Renal cortical epithelial cell (primary cell): ENCODE data around the gene MAPK12. TPM values are rescaled to one million over a fixed set of nuclear protein-coding genes. Genes with fewer than 3 reads are reported as not detected.

Experiments used
- DNase-seq: peaks from one replicate; pipeline ENCODE4 v3.0.0-alpha.2; 2011; ENCODE audit warnings: low read depth
- total RNA-seq: library from RNA; depleted of rRNA; stranded (reverse); fragments of >200 nt; gene quantifications from 2 replicates; pipeline ENCODE4 v1.2.3, GENCODE V29; 2014

MAPK12 gene
- total RNA-seq, 1 donor from 2014 or later, result 22.0 TPM

- no peak for DNase-seq
Measured at GRCh38 chr22:50232481-50233151, 28.9 kb downstream of the MAPK12 start.

GRCh38 chr22:50229370-50229769, 32.1 kb downstream of the MAPK12 start:
- no peak for DNase-seq

GRCh38 chr22:50228366-50228765, 33.1 kb downstream of the MAPK12 start:
- no peak for DNase-seq

GRCh38 chr22:50227579-50228215, 33.8 kb downstream of the MAPK12 start:
- DNase-seq, result no peak

- DNase-seq, result no peak
Measured at GRCh38 chr22:50226875-50227165, 34.7 kb downstream of the MAPK12 start.

GRCh38 chr22:50226063-50226874, 35.2 kb downstream of the MAPK12 start:
- no peak for DNase-seq

GRCh38 chr22:50225200-50225969, 36.1 kb downstream of the MAPK12 start:
- no peak for DNase-seq

GRCh38 chr22:50224071-50224470, 37.4 kb downstream of the MAPK12 start:
- no peak for DNase-seq

- no peak for DNase-seq
Measured at GRCh38 chr22:50222508-50222907, 39.0 kb downstream of the MAPK12 start.

GRCh38 chr22:50221410-50222300, 39.8 kb downstream of the MAPK12 start:
- DNase-seq, result no peak

GRCh38 chr22:50220603-50221409, 40.7 kb downstream of the MAPK12 start:
- no peak for DNase-seq

- DNase-seq, result no peak
Measured at GRCh38 chr22:50219800-50220602, 41.5 kb downstream of the MAPK12 start.

- DNase-seq, result peak; percentile 42
Measured at GRCh38 chr22:50218996-50219727, 42.3 kb downstream of the MAPK12 start.

GRCh38 chr22:50218153-50218995, 43.1 kb downstream of the MAPK12 start:
- no peak for DNase-seq

- no peak for DNase-seq
Measured at GRCh38 chr22:50217543-50218152, 43.8 kb downstream of the MAPK12 start.

GRCh38 chr22:50216684-50217520, 44.6 kb downstream of the MAPK12 start:
- no peak for DNase-seq
